Suppressor macrophage treated with lipopolysaccharide for 1 hour (primary cell): ENCODE results near the gene HAUS2.
A peak's percentile ranks its signal among the peaks of the same experiment; 100 is the strongest.
"Not testable (repeated sequence)": the region's sequence is repeated elsewhere in the genome, so short reads cannot be mapped to it uniquely, and the experiment has no call there.

Experiments used
- DNase-seq, 3 donors: peaks; one replicate each; pipeline ENCODE4 v3.0.0-alpha.2; 2020 to 2022

Gene HAUS2

DNA sequence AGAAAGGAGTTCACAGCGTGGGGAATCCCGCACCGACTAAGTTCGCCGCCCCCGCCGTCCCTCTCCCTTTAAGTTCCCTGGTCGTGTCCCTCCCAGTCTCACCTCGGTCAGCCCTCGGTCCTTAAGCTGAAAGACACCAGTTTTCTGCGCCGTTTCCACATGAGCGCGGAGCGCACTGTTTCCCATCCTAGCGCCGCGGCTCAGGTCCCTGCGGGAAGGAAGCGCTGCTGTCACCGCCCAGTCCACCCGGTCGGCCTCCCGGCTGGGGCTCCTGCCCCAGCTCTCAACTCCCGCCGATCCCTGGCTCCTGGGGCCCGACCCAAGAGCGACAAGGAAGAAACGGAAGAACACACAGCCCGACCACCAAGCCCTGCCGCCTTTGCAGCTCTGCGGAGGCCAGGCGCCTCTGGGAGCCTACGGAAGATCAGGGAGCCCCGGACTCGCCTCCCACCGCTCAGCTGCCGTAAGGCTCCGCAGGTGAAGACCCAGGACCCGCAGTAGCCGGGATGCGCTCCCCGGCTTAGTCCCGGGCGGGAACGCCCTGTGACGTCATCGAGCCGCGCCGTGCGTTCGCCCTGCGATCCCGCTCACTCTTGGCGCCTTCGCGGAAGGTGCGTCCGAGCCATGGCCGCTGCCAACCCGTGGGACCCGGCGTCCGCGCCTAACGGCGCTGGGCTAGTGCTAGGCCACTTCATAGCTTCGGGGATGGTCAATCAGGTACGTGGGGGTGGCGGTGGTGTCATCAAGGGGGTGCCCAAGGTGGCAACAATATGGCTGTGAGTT lies at the start of gene HAUS2, which contains the start of gene LRRC57:
Gene HAUS2 (plus strand): TSS at position 590 of the 783 bp plus-strand sequence. CDS start 35 bp downstream, at position 625.
Gene LRRC57 (minus strand): TSS at position 545 of the 783 bp plus-strand sequence. CDS start 359 bp downstream, at position 186.
- DNase-seq, result peak; percentile 90 to 96 (median 94)

DNA sequence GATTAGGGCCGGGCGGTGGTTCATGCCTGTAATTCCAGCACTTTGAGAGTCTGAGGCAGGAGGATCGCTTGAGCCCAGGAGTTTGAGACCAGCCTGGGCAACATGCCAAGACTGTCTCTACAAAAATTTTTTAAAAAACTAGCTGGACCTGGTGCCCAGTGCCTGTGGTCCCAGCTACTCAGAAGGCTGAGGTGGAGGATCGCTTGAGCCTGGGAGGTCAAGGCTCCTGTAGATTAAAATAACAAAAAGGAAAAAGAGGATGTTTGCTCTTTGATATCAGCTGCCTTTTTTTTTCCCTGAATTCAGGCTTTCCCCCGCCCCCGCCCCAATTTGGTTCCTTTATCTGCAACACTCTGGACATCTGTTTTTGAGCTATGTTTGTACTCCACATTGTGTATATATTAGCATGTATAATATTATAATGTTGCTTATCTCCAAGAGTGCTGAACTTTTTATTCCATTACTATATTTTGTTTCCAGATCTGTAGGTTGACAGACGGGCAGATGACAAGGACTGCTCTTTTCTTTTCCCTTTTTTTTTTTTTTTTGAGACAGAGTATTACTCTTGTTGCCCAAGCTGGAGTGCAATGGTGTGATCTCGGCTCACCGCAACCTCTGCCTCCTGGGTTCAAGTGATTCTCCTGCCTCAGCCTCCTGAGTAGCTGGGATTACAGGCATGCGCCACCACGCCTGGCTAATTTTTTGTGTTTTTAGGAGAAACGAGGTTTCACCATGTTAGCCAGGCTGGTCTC lies 48.6 kb upstream of the HAUS2 start:
- peak; percentile 65 to 72 (median 66) for DNase-seq

GRCh38 chr15:42502477-42502876 lies 46.2 kb upstream of the HAUS2 start:
- no peak for DNase-seq

DNA sequence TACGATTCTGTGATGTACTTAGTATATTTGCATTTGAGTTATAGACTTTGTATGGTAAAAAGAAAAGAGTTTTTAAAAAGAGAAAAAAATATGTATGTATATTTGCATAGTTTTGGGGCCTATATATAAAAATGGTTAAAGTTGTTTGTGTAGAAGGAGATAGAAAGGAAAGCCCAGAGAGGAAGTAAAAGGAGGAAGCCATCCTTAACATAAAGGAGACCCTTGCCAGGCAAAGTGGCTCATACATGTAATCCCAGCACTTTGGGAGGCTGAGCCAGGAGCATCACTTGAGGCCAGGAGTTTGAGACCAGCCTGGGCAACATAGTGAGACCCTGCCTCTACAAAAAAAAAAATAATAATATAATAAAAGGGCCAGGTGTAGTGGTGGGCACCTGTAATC lies 44.8 kb upstream of the HAUS2 start:
- DNase-seq, result peak; percentile 47 to 61 (median 52)

DNA sequence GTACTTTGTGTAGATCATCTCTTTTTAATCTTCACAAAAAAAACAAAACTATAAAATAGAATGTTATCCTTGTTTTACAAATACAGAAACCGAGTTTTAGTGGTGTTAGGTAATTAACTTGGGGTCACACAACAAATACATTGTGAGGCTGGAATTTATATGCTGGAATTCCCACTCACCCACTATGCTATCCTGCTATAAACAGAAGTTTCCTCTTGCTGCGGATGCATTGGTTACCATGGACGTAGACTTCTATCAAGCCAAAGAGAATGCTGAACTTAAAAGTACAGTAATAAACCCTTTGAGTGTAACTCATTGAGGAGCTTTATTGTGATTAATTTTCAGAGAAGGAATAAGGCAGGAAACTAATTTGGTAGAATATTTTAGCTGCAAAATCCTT lies 44.0 kb upstream of the HAUS2 start:
- no peak for DNase-seq

GRCh38 chr15:42507514-42507913 lies 41.1 kb upstream of the HAUS2 start:
- no peak for DNase-seq

- peak; percentile 26 to 46 (median 32) for DNase-seq
Observed at GRCh38 chr15:42508263-42508690, 40.4 kb upstream of the HAUS2 start.

DNA sequence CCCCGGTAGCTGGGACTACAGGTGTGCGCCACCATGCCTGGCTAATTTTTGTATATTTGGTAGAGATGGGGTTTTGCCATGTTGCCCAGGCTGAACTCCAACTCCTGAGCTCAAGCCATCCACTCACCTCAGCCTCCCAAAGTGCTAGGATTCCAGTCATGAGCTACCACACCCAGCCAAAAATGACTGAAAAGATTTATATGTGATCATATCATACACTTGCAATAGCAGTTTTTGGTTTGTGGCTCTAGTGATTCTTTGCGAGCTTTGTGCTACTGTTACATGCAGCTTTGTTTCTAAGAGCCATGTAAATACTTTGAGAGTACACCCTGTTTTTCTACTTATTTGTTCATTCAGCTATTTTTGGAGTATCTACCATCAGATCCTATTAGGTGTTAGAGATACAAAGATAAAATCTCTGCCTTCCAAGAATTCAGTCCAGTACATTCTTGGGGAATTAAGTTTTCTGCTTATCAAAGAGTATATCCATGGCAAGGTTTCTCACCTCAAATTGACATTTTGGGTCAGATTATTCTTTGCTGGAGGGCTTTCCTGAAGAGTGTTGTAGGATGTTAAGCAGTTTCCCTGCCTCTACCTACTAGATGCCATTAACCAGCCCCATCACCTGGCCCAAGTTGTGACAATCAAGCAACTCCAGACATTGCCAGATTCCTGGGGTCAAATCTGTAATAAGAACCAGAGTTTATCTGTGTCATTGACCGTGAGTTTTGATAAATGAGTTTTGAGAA lies 38.2 kb upstream of the HAUS2 start:
- no peak for DNase-seq

GRCh38 chr15:42511007-42511391 lies 37.6 kb upstream of the HAUS2 start:
- peak; percentile 40 to 72 (median 67) for DNase-seq

- DNase-seq, result no peak
Observed at GRCh38 chr15:42523331-42523730, 25.3 kb upstream of the HAUS2 start.

DNA sequence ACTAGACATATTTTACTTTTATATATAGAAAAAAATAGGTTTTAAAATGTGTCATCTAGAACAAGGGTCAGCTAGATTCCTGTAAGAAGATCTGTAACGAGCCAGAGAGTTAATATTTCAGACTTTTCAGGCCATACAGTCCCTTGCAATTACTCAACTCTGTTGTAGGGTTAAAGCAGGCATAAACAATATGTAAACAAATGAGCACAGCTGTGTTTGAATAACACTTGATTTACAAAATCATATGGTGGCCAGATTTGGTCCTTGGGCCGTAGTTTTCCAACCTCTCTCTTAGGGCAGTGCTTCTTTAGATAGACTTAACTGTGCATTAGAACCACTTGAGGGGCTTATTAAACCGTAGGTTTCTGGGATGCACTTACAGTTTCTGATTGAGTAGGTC lies 19.7 kb upstream of the HAUS2 start:
- DNase-seq, result no peak

- no peak for DNase-seq
Observed at GRCh38 chr15:42533246-42533645, 15.4 kb upstream of the HAUS2 start.

DNA sequence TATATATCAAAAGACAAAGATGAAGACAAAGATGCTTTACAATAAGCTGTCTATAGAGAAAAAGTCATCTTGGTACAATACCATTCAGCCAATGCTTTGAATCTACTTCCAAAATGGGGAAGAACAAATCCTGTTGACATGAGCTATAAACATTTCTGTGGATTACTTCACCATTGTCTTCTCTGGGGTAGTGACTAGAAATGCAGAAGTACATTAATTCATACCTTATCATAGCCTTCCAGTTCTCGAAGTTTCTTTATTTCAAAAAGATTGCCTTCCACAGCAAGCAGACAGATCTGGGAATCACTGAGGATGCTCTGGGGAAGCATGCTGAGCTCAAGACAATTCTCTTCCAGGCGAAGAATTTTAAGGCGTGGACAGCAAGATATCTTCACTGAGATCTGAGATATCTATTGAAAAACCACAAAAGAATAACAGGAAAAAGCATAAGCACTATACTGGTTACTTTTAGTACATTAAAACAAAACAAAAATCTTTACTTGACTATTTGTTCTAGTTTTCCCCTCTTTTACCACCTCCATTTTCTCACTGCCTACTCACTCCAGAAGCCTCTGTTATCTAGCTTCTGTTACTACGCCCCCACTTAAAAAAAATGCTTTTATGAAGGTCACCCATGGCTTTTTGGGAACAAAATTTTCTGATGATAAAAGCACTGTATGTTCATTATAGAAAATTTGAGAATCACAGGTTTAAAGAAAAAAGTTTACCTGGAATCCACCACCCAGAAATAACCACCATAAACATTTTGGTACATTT lies 3.6 kb upstream of the HAUS2 start:
- peak; percentile 35 to 72 (median 70) for DNase-seq

GRCh38 chr15:42547918-42548248 lies 755 bp upstream of the HAUS2 start:
- DNase-seq, result no peak

GRCh38 chr15:42549032-42549491 lies 424 bp downstream of the HAUS2 start:
- DNase-seq, result peak; percentile 58 to 64 (median 59)

GRCh38 chr15:42549741-42550392 lies 1.2 kb downstream of the HAUS2 start:
- DNase-seq, result peak; percentile 54 to 68 (median 65)

DNA sequence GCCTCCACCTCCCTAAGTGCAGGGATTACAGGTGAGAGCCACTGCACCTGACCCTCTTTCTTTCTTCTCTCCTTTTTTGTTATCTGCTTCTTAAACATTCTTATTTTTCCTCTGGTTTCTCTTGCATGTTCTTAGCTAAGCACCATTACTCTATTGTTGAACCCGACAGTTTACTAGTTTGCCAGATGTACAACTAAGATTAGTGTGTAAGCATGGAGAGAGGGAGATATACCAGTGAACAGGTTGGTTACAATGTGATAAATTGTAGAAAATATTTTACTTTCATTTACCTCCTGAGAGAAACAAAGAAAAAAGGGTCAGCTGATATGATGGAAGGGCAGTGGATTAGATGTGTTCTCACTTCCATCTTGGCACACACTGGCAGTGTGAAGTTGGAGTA lies 4.9 kb downstream of the HAUS2 start:
- no peak for DNase-seq

- not testable (repeated sequence) for DNase-seq
Observed at GRCh38 chr15:42556550-42557207, 8.0 kb downstream of the HAUS2 start.

DNA sequence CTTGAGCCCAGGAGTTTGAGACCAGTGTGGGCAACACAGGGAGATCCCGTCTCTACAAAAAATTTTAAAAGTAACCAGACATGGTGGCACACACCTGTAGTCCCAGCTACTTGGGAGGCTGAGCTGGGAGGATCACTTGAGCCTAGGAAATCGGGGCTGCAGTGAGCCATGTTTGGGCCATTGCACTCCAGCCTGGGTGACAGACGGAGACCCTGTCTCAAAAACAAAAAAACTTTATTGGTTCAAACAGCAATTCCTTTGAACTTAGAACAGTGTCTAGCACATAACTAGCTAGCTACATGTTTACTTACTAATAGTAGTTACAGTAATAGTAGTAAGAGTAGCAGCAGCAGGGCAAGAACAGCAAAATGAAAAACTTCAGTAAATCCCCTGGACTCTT lies 10.1 kb downstream of the HAUS2 start:
- no peak for DNase-seq

DNA sequence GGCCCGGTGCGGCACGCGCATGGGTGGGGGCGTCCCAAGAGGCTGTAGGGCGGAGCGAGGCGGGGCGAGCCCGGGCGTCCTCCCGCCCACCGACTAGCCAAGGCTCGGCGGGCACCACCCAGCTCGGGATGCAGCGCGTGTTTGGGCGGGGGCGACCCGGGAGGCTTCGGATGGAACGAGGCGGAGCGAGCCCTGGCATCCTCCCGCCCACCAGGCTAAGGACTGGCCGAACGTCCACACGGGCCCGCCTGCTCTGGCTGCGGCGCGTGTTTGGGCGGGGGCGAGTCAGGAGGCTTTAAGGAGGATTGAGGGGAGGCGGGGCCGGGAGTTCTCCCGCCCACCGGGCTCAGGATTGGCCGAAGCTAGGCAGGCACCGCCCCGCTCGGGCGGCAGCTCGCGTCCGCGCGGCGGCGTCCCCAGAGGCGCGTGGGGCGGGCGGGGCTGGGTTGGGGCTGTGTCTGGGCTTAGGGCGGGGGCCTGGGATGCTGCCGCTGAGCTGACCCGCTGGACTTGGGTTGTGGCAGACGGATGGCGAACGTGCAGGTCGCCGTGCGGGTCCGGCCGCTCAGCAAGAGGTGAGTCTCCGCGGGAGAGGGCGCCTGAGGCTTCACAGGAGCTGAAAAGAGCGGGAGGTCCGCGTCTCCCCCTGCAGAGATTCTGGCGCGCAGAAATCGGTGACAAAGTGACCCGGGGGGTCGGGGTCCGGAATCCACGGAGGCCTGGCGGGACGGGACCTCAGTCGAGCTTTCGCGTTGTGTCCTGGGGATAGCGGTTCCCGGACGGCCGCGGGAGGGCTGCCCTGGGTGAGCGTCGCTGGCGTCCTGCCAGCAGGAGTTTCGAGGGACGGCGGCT lies 26.8 kb downstream of the HAUS2 start, which contains the start of gene STARD9:
Gene STARD9 (plus strand): TSS at position 419 of the 852 bp plus-strand sequence. CDS start 110 bp downstream, at position 529.
- peak; percentile 99 for DNase-seq
